ENCODE measurements around the gene RABL2B. TPM values are rescaled to one million over a fixed set of nuclear protein-coding genes. Genes with fewer than 3 reads are reported as not detected.
"Not testable (repeated sequence)": the region's sequence is repeated elsewhere in the genome, so short reads cannot be mapped to it uniquely, and the experiment has no call there.

RABL2B gene
- polyA plus RNA-seq, 4 donors: 7.6 to 31.3 (median 12.7) TPM

GRCh38 chr22:50747521-50747920, 35.9 kb downstream of the RABL2B start:
- WGBS, 3 donors: 75 to 85% (median 84%) methylated on average over 1 of the region's 1 CpG
- not testable (repeated sequence) for FAIRE-seq; H3K27ac ChIP-seq (ENCODE audit: low read depth in 1 of 3, low read length in 2 of 3)

GRCh38 chr22:50744424-50744823, 39.0 kb downstream of the RABL2B start:
- H3K27me3 ChIP-seq (ENCODE audit: control insufficient read depth in 3 of 3, insufficient read depth in 3 of 3, low read length in 3 of 3); H3K9me3 ChIP-seq (ENCODE audit: control insufficient read depth in 2 of 2, insufficient read depth in 1 of 2, low read depth in 1 of 2, low read length in 1 of 2); H3K4me1 ChIP-seq (ENCODE audit: control insufficient read depth in 3 of 3, insufficient read depth in 2 of 3, low read depth in 1 of 3, low read length in 2 of 3); FAIRE-seq; H3K4me3 ChIP-seq (ENCODE audit: low read depth in 1 of 3, low read length in 3 of 3); H3K27ac ChIP-seq (ENCODE audit: low read depth in 1 of 3, low read length in 2 of 3); H3K36me3 ChIP-seq (ENCODE audit: control insufficient read depth in 3 of 3, insufficient read depth in 2 of 3, low read depth in 1 of 3, low read length in 3 of 3); DNase-seq: not testable (repeated sequence)
- 72 to 92% (median 79%) methylated on average over 2 to 11 of the region's 12 CpGs for WGBS, 3 donors

More at GRCh38 chr22:50747521-50747920, 35.9 kb downstream of the RABL2B start:
- not testable (repeated sequence) for H3K9me3 ChIP-seq (ENCODE audit: control insufficient read depth in 2 of 2, insufficient read depth in 1 of 2, low read depth in 1 of 2, low read length in 1 of 2); H3K27me3 ChIP-seq (ENCODE audit: control insufficient read depth in 3 of 3, insufficient read depth in 3 of 3, low read length in 3 of 3); H3K4me3 ChIP-seq (ENCODE audit: low read depth in 1 of 3, low read length in 3 of 3); H3K4me1 ChIP-seq (ENCODE audit: control insufficient read depth in 3 of 3, insufficient read depth in 2 of 3, low read depth in 1 of 3, low read length in 2 of 3); DNase-seq; H3K36me3 ChIP-seq (ENCODE audit: control insufficient read depth in 3 of 3, insufficient read depth in 2 of 3, low read depth in 1 of 3, low read length in 3 of 3)

GRCh38 chr22:50740714-50741113, 42.7 kb downstream of the RABL2B start:
- not testable (repeated sequence) for H3K27ac ChIP-seq (ENCODE audit: low read depth in 1 of 3, low read length in 2 of 3); H3K27me3 ChIP-seq (ENCODE audit: control insufficient read depth in 3 of 3, insufficient read depth in 3 of 3, low read length in 3 of 3); H3K4me1 ChIP-seq (ENCODE audit: control insufficient read depth in 3 of 3, insufficient read depth in 2 of 3, low read depth in 1 of 3, low read length in 2 of 3); H3K36me3 ChIP-seq (ENCODE audit: control insufficient read depth in 3 of 3, insufficient read depth in 2 of 3, low read depth in 1 of 3, low read length in 3 of 3); H3K9me3 ChIP-seq (ENCODE audit: control insufficient read depth in 2 of 2, insufficient read depth in 1 of 2, low read depth in 1 of 2, low read length in 1 of 2); DNase-seq; H3K4me3 ChIP-seq (ENCODE audit: low read depth in 1 of 3, low read length in 3 of 3); FAIRE-seq
- 81 to 87% (median 84%) methylated on average over 5 of the region's 5 CpGs for WGBS, 3 donors

- WGBS, 3 donors: 79 to 83% (median 80%) methylated on average over 12 of the region's 12 CpGs
- no peak for DNase-seq
- H3K9me3 ChIP-seq (ENCODE audit: control insufficient read depth in 2 of 2, insufficient read depth in 1 of 2, low read depth in 1 of 2, low read length in 1 of 2): no peaks in the 10 kb centered on the region
- H3K27me3 ChIP-seq (ENCODE audit: control insufficient read depth in 3 of 3, insufficient read depth in 3 of 3, low read length in 3 of 3): no peaks in the 10 kb centered on the region
- no peaks in the 10 kb centered on the region for H3K4me1 ChIP-seq (ENCODE audit: control insufficient read depth in 3 of 3, insufficient read depth in 2 of 3, low read depth in 1 of 3, low read length in 2 of 3)
- FAIRE-seq: no peak
- no peak overlapping the region for H3K27ac ChIP-seq (ENCODE audit: low read depth in 1 of 3, low read length in 2 of 3)
- no peaks in the 10 kb centered on the region for H3K36me3 ChIP-seq (ENCODE audit: control insufficient read depth in 3 of 3, insufficient read depth in 2 of 3, low read depth in 1 of 3, low read length in 3 of 3)
- H3K4me3 ChIP-seq (ENCODE audit: low read depth in 1 of 3, low read length in 3 of 3): no peak overlapping the region
Measured at GRCh38 chr22:50739894-50740293, 43.5 kb downstream of the RABL2B start.

GRCh38 chr22:50739279-50739691, 44.2 kb downstream of the RABL2B start:
- no peaks in the 10 kb centered on the region for H3K27me3 ChIP-seq (ENCODE audit: control insufficient read depth in 3 of 3, insufficient read depth in 3 of 3, low read length in 3 of 3)
- 78 to 83% (median 82%) methylated on average over 17 of the region's 17 CpGs for WGBS, 3 donors
- no peaks in the 10 kb centered on the region for H3K36me3 ChIP-seq (ENCODE audit: control insufficient read depth in 3 of 3, insufficient read depth in 2 of 3, low read depth in 1 of 3, low read length in 3 of 3)
- H3K4me3 ChIP-seq (ENCODE audit: low read depth in 1 of 3, low read length in 3 of 3): no peak overlapping the region
- no peak for FAIRE-seq
- H3K4me1 ChIP-seq (ENCODE audit: control insufficient read depth in 3 of 3, insufficient read depth in 2 of 3, low read depth in 1 of 3, low read length in 2 of 3): no peaks in the 10 kb centered on the region
- no peaks in the 10 kb centered on the region for H3K9me3 ChIP-seq (ENCODE audit: control insufficient read depth in 2 of 2, insufficient read depth in 1 of 2, low read depth in 1 of 2, low read length in 1 of 2)
- no peak for DNase-seq
- no peak overlapping the region for H3K27ac ChIP-seq (ENCODE audit: low read depth in 1 of 3, low read length in 2 of 3)

GRCh38 chr22:50738649-50739227, 44.7 kb downstream of the RABL2B start:
- Histone ChIP-seq H3K4me1 (ENCODE audit: control insufficient read depth in 3 of 3, insufficient read depth in 2 of 3, low read depth in 1 of 3, low read length in 2 of 3) (no peaks in the 10 kb centered on the region), H3K27ac (ENCODE audit: low read depth in 1 of 3, low read length in 2 of 3) (no peak overlapping the region), H3K36me3 (ENCODE audit: control insufficient read depth in 3 of 3, insufficient read depth in 2 of 3, low read depth in 1 of 3, low read length in 3 of 3) (no peaks in the 10 kb centered on the region), H3K9me3 (ENCODE audit: control insufficient read depth in 2 of 2, insufficient read depth in 1 of 2, low read depth in 1 of 2, low read length in 1 of 2) (no peaks in the 10 kb centered on the region), H3K4me3 (ENCODE audit: low read depth in 1 of 3, low read length in 3 of 3) (no peak overlapping the region), H3K27me3 (ENCODE audit: control insufficient read depth in 3 of 3, insufficient read depth in 3 of 3, low read length in 3 of 3) (no peaks in the 10 kb centered on the region)
- DNase-seq: no peak
- WGBS, 3 donors: 77 to 82% (median 81%) methylated on average over 10 of the region's 10 CpGs
- FAIRE-seq: no peak

- no peak for DNase-seq
- Histone ChIP-seq H3K4me3 (ENCODE audit: low read depth in 1 of 3, low read length in 3 of 3) (no peak within 1 kb of the TSS), H3K27me3 (ENCODE audit: control insufficient read depth in 3 of 3, insufficient read depth in 3 of 3, low read length in 3 of 3) (no peaks in the 10 kb centered on the region), H3K4me1 (ENCODE audit: control insufficient read depth in 3 of 3, insufficient read depth in 2 of 3, low read depth in 1 of 3, low read length in 2 of 3) (no peaks in the 10 kb centered on the region), H3K9me3 (ENCODE audit: control insufficient read depth in 2 of 2, insufficient read depth in 1 of 2, low read depth in 1 of 2, low read length in 1 of 2) (no peaks in the 10 kb centered on the region), H3K36me3 (ENCODE audit: control insufficient read depth in 3 of 3, insufficient read depth in 2 of 3, low read depth in 1 of 3, low read length in 3 of 3) (no peaks in the 10 kb centered on the region), H3K27ac (ENCODE audit: low read depth in 1 of 3, low read length in 2 of 3) (no peak within 1 kb of the TSS)
- WGBS, 3 donors: 75 to 78% (median 76%) methylated on average over 13 of the region's 13 CpGs
- FAIRE-seq: no peak
Measured at GRCh38 chr22:50737728-50738648, 45.4 kb downstream of the RABL2B start, which contains the start of gene ACR. Gene ACR (plus strand): TSS chr22:50738204. CDS start chr22:50738236, 32 bp downstream.

GRCh38 chr22:50735739-50736030, 47.8 kb downstream of the RABL2B start:
- FAIRE-seq (no peak), DNase-seq (no peak)
- H3K4me1 ChIP-seq (ENCODE audit: control insufficient read depth in 3 of 3, insufficient read depth in 2 of 3, low read depth in 1 of 3, low read length in 2 of 3): peaks cover 0 to 4% (median 0%) of the 10 kb centered on the region in 3 donors
- 75 to 78% (median 78%) methylated on average over 6 of the region's 6 CpGs for WGBS, 3 donors
- H3K27ac ChIP-seq (ENCODE audit: low read depth in 1 of 3, low read length in 2 of 3): no peak overlapping the region
- no peaks in the 10 kb centered on the region for H3K9me3 ChIP-seq (ENCODE audit: control insufficient read depth in 2 of 2, insufficient read depth in 1 of 2, low read depth in 1 of 2, low read length in 1 of 2)
- no peaks in the 10 kb centered on the region for H3K36me3 ChIP-seq (ENCODE audit: control insufficient read depth in 3 of 3, insufficient read depth in 2 of 3, low read depth in 1 of 3, low read length in 3 of 3)
- H3K27me3 ChIP-seq (ENCODE audit: control insufficient read depth in 3 of 3, insufficient read depth in 3 of 3, low read length in 3 of 3): peaks cover 0 to 3% (median 0%) of the 10 kb centered on the region in 3 donors
- H3K4me3 ChIP-seq (ENCODE audit: low read depth in 1 of 3, low read length in 3 of 3): no peak overlapping the region
